Purkinje cell (primary cell): ENCODE results near the gene HOXD3. TPM values are rescaled to one million over a fixed set of nuclear protein-coding genes. Genes with fewer than 3 reads are reported as not detected.

Experiments
- polyA plus RNA-seq: library from polyadenylated mRNA; unstranded; fragments of >200 nt; fragmentation: Nextera tagmentation; gene quantifications from 2 replicates; pipeline ENCODE4 v1.2.1, GENCODE V29; 2014

Gene HOXD3
- not detected in 2 replicates for polyA plus RNA-seq

GRCh38 chr2:176156807-176157498, at the start of gene HOXD3:
Gene HOXD3 (plus strand): TSS chr2:176157307. CDS start chr2:176169115, 11,808 bp downstream.

GRCh38 chr2:176115883-176116813, 41.0 kb upstream of the HOXD3 start, which contains the start of gene HOXD10:
Gene HOXD10 (plus strand): TSS chr2:176116778. CDS start chr2:176116834, 56 bp downstream.

GRCh38 chr2:176122683-176123410, 34.3 kb upstream of the HOXD3 start, which contains the start of gene HOXD9:
Gene HOXD9 (plus strand): TSS chr2:176122719. CDS start chr2:176122769, 50 bp downstream.

DNA sequence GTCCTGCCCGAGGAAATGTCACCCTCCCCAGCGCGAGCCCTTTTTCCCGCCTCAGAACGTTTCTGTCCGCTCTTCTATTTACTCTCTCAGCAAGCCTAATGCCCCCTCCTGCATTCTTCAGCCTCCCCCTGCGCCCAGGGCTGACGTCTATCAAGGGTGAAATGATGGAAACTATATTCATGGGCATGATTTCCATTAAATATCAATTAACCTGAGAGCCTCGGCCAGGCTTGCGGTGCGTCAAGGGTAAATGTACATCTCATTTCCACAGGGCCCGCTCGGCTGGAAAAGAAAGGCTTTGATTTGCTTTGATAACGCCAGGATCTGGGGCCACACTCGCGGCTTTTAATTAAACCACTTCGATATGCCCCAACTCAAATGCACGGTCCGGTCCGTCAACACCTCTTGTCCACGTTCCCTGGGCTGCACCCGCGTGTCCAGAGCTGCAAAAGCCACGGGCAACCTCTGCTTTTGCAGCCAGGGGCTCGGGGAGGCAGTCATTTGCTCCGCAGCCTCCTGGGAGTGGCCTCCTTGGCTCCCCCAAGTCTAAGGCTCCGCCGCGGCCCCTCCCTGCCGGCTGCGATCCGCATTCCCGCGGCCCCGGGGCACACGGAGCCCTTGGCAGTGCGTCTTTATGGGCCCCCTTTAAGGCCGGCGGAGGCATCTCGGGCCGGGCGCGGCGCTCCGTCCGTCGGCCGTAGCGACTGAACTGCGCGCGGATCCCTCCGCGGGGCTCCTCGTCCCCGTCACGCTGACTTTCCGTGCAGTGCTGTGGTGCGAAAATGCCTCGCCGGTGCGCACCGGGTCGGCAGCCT, 27.9 kb upstream of the HOXD3 start, which contains the start of gene HOXD8:
TSS of gene HOXD8 (plus strand) at position 724 of the 815 bp plus-strand sequence. CDS start 662 bp downstream, outside the sequence.

GRCh38 chr2:176151442-176152287, 5.4 kb upstream of the HOXD3 start, which contains the start of gene HOXD4:
Gene HOXD4 (plus strand): TSS chr2:176151550. CDS start chr2:176151634, 84 bp downstream.

DNA sequence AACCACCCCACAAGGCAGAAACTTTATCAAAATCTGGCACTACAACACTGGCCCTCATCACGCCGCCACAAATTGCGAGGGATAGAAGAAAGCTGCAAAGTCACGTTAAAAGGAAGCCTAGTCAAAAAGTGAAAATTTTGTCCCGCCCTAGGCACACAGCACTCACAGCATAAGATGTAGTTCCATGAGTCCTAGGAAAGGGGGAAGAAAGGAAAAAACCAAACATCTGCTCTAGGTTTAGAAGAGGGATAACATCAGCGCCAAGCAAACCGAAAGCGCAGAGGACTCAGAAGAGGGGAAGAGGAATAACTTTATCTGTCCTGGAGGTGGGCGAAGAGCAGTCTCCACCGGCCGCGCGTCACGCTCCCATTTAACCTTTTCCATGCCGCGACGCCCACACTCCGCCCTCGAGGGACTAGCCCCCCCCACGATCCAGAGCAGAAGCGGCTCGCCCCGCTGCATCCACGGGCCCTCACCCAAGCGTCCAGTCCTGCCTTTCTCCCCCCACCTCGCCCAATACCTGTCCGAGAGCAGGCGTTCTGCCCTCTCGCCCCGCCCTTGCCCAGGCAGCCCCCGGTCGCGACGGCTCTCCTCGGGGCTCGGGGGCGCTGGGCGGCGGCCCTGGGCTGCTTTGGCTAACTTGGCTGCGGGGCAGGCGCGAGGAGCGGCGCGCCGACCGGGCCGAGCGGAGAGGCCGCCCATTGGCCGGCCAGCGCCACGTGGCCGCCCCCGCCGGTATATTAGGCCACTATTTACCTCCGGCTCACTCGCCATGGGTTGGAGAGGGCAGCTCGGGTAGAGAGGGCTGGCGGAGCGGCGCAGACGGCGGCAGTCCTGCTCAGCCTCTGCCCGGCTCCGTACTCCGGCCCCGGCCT, 31.0 kb downstream of the HOXD3 start, which contains the start of gene HOXD1:
TSS of gene HOXD1 (plus strand) at position 770 of the 875 bp plus-strand sequence. CDS start 134 bp downstream, outside the sequence.

Other genes with a start within 250 kb of the HOXD3 start
- gene LNPK, start 155.0 kb upstream of the HOXD3 start, polyA plus RNA-seq, result 42.4 and 54.5 TPM in 2 replicates
- gene EVX2, start 73.3 kb upstream of the HOXD3 start, polyA plus RNA-seq, result not detected in 2 replicates
- not detected in 2 replicates for gene HOXD13, start 64.6 kb upstream of the HOXD3 start, polyA plus RNA-seq
- not detected in 2 replicates for gene HOXD12, start 57.5 kb upstream of the HOXD3 start, polyA plus RNA-seq
- not detected in 2 replicates for gene HOXD11, start 50.0 kb upstream of the HOXD3 start, polyA plus RNA-seq
- gene HOXD10, start 40.5 kb upstream of the HOXD3 start, polyA plus RNA-seq, result not detected in 2 replicates
- gene HOXD9, start 34.6 kb upstream of the HOXD3 start, polyA plus RNA-seq, result not detected in 2 replicates
- not detected in 2 replicates for gene HOXD8, start 27.6 kb upstream of the HOXD3 start, polyA plus RNA-seq
- not detected in 2 replicates for gene HOXD4, start 5.8 kb upstream of the HOXD3 start, polyA plus RNA-seq
- not detected in 2 replicates for gene HOXD1, start 31.4 kb downstream of the HOXD3 start, polyA plus RNA-seq
- 193 and 215 TPM in 2 replicates for gene MTX2, start 112.1 kb downstream of the HOXD3 start, polyA plus RNA-seq